Peyer's patch (tissue), 4 donors: Measurements from ENCODE around the gene HAVCR2.

Experiments
- CTCF ChIP-seq, 6 experiments: fragments of 450-650 bp in 4 of 6; fragments of 200-600 bp in 2 of 6; sonication (generic) in 1 of 6; IDR thresholded peaks; one replicate each; pipeline ENCODE4 v1.5.1; 2017 to 2019; ENCODE audit warnings: antibody characterized with exemption in 6 of 6, mild to moderate bottlenecking in 3 of 6, moderate library complexity in 1 of 6
- POLR2A ChIP-seq, 2 donors: fragments of 450-650 bp; IDR thresholded peaks; one replicate each; pipeline ENCODE4 v1.5.1; 2017; ENCODE audit warnings: antibody characterized with exemption in 2 of 2, mild to moderate bottlenecking in 2 of 2, moderate library complexity in 2 of 2

- TF ChIP-seq CTCF (IDR thresholded peaks at IDR 0.05) (no peak), POLR2A (IDR thresholded peaks at IDR 0.05) (no peak)
These were observed 36.3 kb downstream of the HAVCR2 start for GRCh38 chr5:157072508-157072907.
